Measurements from ENCODE around the gene POLR3F. TPM values are rescaled to one million over a fixed set of nuclear protein-coding genes. Genes with fewer than 3 reads are reported as not detected.
A peak's percentile ranks its signal among the peaks of the same experiment; 100 is the strongest.

Gene POLR3F
- total and polyA plus RNA-seq, 9 of the 15 experiments (the other 6 are each of a cell fraction or from before 2014, with no cell fraction given): 7.0 to 15.0 (median 9.6) TPM

DNA sequence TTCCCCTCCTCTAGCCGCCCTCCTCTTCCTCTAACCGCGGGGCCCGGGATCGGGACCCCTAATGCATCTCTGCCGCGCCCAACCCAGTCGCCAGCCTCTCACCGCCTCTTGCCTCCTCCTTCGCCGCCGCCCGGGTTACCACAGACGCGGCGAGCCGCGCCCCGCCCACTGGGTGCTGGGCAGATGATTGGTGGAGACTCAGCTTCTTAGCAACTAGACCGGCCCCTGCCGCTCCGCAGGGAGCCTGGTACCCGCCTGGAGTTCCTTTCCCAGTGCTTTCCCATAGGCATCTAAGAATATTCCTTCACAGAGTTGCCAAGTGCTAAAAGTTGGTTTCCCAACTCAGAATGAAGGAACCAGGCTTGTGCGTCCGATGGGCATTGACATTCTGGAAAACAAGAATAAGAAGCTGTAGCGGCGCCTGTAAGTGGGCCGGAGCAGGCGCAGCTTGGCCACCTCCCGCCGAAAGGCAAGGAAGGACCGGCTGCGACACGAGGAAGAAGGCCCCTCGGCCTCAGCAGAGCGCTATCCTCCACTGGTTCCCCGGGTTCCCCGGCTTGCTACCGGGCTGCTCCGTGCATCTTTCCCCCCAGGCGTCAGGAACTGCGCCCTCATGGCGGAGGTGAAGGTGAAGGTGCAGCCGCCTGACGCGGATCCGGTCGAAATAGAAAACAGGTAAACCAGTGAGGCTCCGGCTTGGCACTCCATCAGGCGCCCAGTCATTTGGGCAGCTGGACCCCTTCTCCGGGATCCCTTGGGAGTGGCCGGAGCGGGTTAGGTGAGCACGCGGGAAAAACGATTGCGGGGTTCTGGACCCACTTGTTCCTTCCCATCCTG, at the start of gene POLR3F, which contains the start of gene DZANK1 (continued):
- TF ChIP-seq, protein P1, sequence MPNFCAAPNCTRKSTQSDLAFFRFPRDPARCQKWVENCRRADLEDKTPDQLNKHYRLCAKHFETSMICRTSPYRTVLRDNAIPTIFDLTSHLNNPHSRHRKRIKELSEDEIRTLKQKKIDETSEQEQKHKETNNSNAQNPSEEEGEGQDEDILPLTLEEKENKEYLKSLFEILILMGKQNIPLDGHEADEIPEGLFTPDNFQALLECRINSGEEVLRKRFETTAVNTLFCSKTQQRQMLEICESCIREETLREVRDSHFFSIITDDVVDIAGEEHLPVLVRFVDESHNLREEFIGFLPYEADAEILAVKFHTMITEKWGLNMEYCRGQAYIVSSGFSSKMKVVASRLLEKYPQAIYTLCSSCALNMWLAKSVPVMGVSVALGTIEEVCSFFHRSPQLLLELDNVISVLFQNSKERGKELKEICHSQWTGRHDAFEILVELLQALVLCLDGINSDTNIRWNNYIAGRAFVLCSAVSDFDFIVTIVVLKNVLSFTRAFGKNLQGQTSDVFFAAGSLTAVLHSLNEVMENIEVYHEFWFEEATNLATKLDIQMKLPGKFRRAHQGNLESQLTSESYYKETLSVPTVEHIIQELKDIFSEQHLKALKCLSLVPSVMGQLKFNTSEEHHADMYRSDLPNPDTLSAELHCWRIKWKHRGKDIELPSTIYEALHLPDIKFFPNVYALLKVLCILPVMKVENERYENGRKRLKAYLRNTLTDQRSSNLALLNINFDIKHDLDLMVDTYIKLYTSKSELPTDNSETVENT (CRISPR knock-in tag; IDR thresholded peaks at IDR 0.05): no peak
- TF ChIP-seq ZC3H11A (IDR thresholded peaks at IDR 0.05; ENCODE audit: low read depth, low read length): no peak
- no peak for TF ChIP-seq JUNB (CRISPR knock-in tag; conservative IDR thresholded peaks at IDR 0.05)
- TF ChIP-seq, protein P2, sequence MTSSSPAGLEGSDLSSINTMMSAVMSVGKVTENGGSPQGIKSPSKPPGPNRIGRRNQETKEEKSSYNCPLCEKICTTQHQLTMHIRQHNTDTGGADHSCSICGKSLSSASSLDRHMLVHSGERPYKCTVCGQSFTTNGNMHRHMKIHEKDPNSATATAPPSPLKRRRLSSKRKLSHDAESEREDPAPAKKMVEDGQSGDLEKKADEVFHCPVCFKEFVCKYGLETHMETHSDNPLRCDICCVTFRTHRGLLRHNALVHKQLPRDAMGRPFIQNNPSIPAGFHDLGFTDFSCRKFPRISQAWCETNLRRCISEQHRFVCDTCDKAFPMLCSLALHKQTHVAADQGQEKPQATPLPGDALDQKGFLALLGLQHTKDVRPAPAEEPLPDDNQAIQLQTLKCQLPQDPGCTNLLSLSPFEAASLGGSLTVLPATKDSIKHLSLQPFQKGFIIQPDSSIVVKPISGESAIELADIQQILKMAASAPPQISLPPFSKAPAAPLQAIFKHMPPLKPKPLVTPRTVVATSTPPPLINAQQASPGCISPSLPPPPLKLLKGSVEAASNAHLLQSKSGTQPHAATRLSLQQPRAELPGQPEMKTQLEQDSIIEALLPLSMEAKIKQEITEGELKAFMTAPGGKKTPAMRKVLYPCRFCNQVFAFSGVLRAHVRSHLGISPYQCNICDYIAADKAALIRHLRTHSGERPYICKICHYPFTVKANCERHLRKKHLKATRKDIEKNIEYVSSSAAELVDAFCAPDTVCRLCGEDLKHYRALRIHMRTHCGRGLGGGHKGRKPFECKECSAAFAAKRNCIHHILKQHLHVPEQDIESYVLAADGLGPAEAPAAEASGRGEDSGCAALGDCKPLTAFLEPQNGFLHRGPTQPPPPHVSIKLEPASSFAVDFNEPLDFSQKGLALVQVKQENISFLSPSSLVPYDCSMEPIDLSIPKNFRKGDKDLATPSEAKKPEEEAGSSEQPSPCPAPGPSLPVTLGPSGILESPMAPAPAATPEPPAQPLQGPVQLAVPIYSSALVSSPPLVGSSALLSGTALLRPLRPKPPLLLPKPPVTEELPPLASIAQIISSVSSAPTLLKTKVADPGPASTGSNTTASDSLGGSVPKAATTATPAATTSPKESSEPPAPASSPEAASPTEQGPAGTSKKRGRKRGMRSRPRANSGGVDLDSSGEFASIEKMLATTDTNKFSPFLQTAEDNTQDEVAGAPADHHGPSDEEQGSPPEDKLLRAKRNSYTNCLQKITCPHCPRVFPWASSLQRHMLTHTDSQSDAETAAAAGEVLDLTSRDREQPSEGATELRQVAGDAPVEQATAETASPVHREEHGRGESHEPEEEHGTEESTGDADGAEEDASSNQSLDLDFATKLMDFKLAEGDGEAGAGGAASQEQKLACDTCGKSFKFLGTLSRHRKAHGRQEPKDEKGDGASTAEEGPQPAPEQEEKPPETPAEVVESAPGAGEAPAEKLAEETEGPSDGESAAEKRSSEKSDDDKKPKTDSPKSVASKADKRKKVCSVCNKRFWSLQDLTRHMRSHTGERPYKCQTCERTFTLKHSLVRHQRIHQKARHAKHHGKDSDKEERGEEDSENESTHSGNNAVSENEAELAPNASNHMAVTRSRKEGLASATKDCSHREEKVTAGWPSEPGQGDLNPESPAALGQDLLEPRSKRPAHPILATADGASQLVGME (CRISPR knock-in tag; IDR thresholded peaks at IDR 0.05): no peak; the same call in 1 of the 2 replicates
- TF ChIP-seq ZNF780A (CRISPR knock-in tag; IDR thresholded peaks at IDR 0.05): no peak
- TF ChIP-seq, protein P3, sequence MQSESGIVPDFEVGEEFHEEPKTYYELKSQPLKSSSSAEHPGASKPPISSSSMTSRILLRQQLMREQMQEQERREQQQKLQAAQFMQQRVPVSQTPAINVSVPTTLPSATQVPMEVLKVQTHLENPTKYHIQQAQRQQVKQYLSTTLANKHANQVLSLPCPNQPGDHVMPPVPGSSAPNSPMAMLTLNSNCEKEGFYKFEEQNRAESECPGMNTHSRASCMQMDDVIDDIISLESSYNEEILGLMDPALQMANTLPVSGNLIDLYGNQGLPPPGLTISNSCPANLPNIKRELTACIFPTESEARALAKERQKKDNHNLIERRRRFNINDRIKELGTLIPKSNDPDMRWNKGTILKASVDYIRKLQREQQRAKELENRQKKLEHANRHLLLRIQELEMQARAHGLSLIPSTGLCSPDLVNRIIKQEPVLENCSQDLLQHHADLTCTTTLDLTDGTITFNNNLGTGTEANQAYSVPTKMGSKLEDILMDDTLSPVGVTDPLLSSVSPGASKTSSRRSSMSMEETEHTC (IDR thresholded peaks at IDR 0.05): no peak
- TF ChIP-seq, protein P4, sequence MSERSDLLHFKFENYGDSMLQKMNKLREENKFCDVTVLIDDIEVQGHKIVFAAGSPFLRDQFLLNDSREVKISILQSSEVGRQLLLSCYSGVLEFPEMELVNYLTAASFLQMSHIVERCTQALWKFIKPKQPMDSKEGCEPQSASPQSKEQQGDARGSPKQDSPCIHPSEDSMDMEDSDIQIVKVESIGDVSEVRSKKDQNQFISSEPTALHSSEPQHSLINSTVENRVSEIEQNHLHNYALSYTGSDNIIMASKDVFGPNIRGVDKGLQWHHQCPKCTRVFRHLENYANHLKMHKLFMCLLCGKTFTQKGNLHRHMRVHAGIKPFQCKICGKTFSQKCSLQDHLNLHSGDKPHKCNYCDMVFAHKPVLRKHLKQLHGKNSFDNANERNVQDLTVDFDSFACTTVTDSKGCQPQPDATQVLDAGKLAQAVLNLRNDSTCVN (CRISPR knock-in tag; IDR thresholded peaks at IDR 0.05): no peak
- no peak for TF ChIP-seq HNRNPH1 (optimal IDR thresholded peaks at IDR 0.05; ENCODE audit: low read depth, low read length)
- TF ChIP-seq PPARD (CRISPR knock-in tag; IDR thresholded peaks at IDR 0.05): no peak
- TF ChIP-seq, protein P5, sequence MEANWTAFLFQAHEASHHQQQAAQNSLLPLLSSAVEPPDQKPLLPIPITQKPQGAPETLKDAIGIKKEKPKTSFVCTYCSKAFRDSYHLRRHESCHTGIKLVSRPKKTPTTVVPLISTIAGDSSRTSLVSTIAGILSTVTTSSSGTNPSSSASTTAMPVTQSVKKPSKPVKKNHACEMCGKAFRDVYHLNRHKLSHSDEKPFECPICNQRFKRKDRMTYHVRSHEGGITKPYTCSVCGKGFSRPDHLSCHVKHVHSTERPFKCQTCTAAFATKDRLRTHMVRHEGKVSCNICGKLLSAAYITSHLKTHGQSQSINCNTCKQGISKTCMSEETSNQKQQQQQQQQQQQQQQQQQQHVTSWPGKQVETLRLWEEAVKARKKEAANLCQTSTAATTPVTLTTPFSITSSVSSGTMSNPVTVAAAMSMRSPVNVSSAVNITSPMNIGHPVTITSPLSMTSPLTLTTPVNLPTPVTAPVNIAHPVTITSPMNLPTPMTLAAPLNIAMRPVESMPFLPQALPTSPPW (CRISPR knock-in tag; IDR thresholded peaks at IDR 0.05): no peak
- no peak for TF ChIP-seq ZSCAN29 (IDR thresholded peaks at IDR 0.05)
- TF ChIP-seq C11orf30 (IDR thresholded peaks at IDR 0.05; ENCODE audit: low read depth): peak; percentile 100
- no peak for TF ChIP-seq POU5F1 (IDR thresholded peaks at IDR 0.05; ENCODE audit: borderline replicate concordance, low read depth, low read length, partially characterized antibody)
- TF ChIP-seq ZFX (CRISPR knock-in tag; IDR thresholded peaks at IDR 0.05): peak; percentile 70
